ENCODE results near the gene THSD7A.
A peak's percentile ranks its signal among the peaks of the same experiment; 100 is the strongest.
"Not testable (repeated sequence)": the region's sequence is repeated elsewhere in the genome, so short reads cannot be mapped to it uniquely, and the experiment has no call there.

Gene THSD7A

GRCh38 chr7:11456574-11456973 is 375.4 kb downstream of the THSD7A start:
- no peak for DNase-seq (ENCODE audit: low read depth)

GRCh38 chr7:11452476-11452875 is 379.5 kb downstream of the THSD7A start:
- DNase-seq (ENCODE audit: low read depth) = no peak

- DNase-seq (ENCODE audit: low read depth) = no peak
Observed at GRCh38 chr7:11450281-11450680, 381.7 kb downstream of the THSD7A start.

- DNase-seq (ENCODE audit: low read depth) = no peak
Observed at GRCh38 chr7:11449316-11449715, 382.7 kb downstream of the THSD7A start.

- DNase-seq (ENCODE audit: low read depth) = no peak
Observed at GRCh38 chr7:11448323-11448722, 383.7 kb downstream of the THSD7A start.

- DNase-seq (ENCODE audit: low read depth) = no peak
Observed at GRCh38 chr7:11447106-11447505, 384.9 kb downstream of the THSD7A start.

- not testable (repeated sequence) for DNase-seq (ENCODE audit: low read depth)
Observed at GRCh38 chr7:11443934-11444333, 388.1 kb downstream of the THSD7A start.

GRCh38 chr7:11437994-11438393 is 394.0 kb downstream of the THSD7A start:
- DNase-seq (ENCODE audit: low read depth) = no peak

GRCh38 chr7:11436773-11437524 is 395.0 kb downstream of the THSD7A start:
- DNase-seq (ENCODE audit: low read depth) = no peak

GRCh38 chr7:11436316-11436715 is 395.7 kb downstream of the THSD7A start:
- DNase-seq (ENCODE audit: low read depth) = no peak

- DNase-seq (ENCODE audit: low read depth) = no peak
Observed at GRCh38 chr7:11434366-11434765, 397.6 kb downstream of the THSD7A start.

GRCh38 chr7:11430841-11431240 is 401.2 kb downstream of the THSD7A start:
- DNase-seq (ENCODE audit: low read depth) = no peak

GRCh38 chr7:11430112-11430511 is 401.9 kb downstream of the THSD7A start:
- DNase-seq (ENCODE audit: low read depth) = no peak

GRCh38 chr7:11428877-11429581 is 403.0 kb downstream of the THSD7A start:
- DNase-seq (ENCODE audit: low read depth) = no peak

- peak; percentile 25 for DNase-seq (ENCODE audit: low read depth)
Observed at GRCh38 chr7:11427686-11428273, 404.2 kb downstream of the THSD7A start.

GRCh38 chr7:11424006-11424405 is 408.0 kb downstream of the THSD7A start:
- DNase-seq (ENCODE audit: low read depth) = no peak

GRCh38 chr7:11420049-11420448 is 411.9 kb downstream of the THSD7A start:
- DNase-seq (ENCODE audit: low read depth) = no peak

- DNase-seq (ENCODE audit: low read depth) = no peak
Observed at GRCh38 chr7:11416641-11417458, 415.1 kb downstream of the THSD7A start.

GRCh38 chr7:11415101-11415500 is 416.9 kb downstream of the THSD7A start:
- DNase-seq (ENCODE audit: low read depth) = no peak

- DNase-seq (ENCODE audit: low read depth) = no peak
Observed at GRCh38 chr7:11413901-11414300, 418.1 kb downstream of the THSD7A start.

- DNase-seq (ENCODE audit: low read depth) = no peak
Observed at GRCh38 chr7:11412036-11412435, 420.0 kb downstream of the THSD7A start.
